T-helper 2 cell (primary cell): Measurements from ENCODE around the gene TRMT61B.

Experiments
- DNase-seq, 5 experiments: peaks; one replicate each; pipeline versions ENCODE4 v3.0.0 to v3.0.0-alpha.2; 2012 to 2022
- total RNA-seq, 2 donors: gene quantifications; one replicate each; lab custom pipeline; 2026; lab: John Stamatoyannopoulos, UW

The TRMT61B gene
- total RNA-seq, result 20.7 to 21.5 reads per million in 2 donors

DNA sequence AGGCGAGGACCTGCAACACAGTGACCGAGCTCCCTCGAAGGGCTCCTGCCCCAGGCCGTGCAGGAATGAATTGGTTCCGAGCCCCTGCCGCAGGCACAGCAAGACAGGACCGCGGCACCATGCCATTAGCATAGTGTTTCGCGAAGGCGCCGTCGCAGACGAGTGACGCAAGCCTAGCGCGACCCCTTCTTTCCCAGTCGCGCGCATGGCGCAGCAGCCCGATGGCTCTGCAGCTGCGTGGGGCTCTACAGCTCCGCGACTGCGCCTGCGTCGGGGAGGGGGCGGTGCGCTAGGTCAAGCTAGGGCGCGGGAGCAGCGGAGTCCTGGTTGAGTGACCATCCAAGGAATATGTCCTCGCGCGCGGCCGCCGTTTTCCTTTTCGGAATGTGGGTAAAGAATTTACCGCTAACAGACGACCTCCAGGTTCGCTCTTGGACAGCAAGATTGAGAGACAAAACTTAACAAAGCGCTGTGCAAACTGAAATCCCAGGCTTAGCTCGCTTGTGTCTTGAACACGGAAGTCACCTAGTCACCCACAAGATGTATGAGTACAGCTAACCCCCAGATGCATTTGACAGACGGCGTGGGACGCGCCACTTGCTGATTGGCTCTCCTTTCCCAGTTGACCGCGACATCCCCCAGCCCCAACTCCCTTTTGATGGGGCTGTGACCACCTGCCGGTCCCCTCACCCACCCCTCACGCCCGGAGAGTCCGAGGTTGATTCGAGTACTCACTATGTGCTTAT, at the start of gene TRMT61B:
Gene TRMT61B, minus strand, starts transcription at position 164 of the 746 bp plus-strand sequence. Its CDS starts 32 bp downstream, at position 132.
- DNase-seq, result peak; percentile 93 to 97 (median 95)

DNA sequence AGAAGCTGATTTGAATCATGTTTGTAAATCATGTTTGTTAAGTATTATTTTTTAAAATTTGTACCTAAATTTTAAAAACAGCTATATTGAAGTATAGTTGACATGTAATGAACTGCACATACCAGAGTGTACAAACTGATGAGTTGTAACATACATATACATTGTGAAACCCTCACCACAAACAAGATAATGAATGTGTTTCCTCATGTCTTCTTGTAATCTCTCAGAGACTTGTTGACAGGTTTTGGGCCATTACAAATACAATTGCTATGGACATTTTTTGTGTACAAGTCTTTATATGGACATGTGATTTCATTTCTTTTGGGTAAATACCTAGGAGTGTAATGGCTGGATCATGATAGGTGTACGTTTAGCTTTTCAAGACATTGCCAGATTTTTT, 45.8 kb upstream of the TRMT61B start:
- DNase-seq, result peak in 1 of 5 experiments; percentile 64

DNA sequence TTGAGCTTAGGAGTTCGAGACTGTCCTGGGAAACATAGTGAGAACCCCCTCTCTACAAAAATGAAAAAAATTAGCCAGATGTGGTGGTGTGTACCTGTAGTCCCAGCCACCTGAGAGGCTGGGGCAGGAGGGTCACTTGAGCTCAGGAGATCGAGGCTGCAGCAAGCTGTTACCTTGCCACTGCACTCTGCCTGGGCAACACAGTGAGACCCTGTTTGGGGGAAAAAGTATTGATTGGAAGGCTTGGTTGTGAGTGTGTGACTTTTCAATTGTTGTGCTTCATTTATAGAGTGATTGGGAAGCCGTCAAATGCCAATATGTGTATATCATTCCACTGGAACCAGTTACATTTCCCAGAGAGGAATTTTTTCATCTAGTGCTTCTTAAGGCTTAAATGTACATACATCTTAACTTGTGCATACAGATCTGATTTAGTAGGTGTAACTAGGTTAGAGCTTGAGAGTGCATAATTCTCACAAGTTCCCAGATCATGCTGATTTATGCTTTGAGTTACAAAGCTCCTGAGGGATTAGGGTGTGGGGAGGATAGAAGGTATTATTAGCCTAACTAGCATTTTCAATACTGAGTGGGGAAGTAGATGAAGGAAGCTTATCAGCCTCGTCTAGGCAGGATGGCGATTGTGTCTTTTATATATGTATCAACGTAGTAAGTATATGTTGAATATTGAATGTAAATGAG, 39.7 kb upstream of the TRMT61B start:
- DNase-seq, result no peak

GRCh38 chr2:28908172-28908571, 38.1 kb upstream of the TRMT61B start:
- no peak for DNase-seq

GRCh38 chr2:28906821-28907220, 36.7 kb upstream of the TRMT61B start:
- DNase-seq, result no peak

- no peak for DNase-seq
Observed at GRCh38 chr2:28906376-28906775, 36.3 kb upstream of the TRMT61B start.

GRCh38 chr2:28905533-28905932, 35.4 kb upstream of the TRMT61B start:
- no peak for DNase-seq

GRCh38 chr2:28904802-28905457, 34.8 kb upstream of the TRMT61B start:
- DNase-seq, result no peak

- no peak for DNase-seq
Observed at GRCh38 chr2:28904295-28904694, 34.2 kb upstream of the TRMT61B start.

DNA sequence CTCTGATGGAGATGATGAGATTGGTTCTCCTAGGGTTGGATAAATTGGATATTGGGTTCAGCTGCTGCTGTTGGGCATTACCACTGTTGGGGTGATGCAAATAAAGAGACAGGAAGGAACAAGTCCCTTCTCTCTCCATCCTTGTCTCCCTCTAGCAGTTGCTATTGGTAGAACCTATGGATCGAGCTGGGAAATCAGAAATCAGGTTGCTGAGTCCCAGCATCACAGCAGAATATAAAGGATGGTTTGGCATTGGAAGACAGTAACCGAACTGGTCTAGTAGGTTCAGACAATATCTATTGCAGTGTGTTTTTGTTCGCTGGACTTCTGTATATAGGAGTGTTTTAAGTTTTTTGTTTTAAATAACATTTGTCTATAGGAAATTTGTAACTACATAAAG, 32.5 kb upstream of the TRMT61B start:
- DNase-seq, result no peak

- DNase-seq, result no peak
Observed at GRCh38 chr2:28901841-28902240, 31.7 kb upstream of the TRMT61B start.

GRCh38 chr2:28901202-28901601, 31.1 kb upstream of the TRMT61B start:
- DNase-seq, result no peak

- no peak for DNase-seq
Observed at GRCh38 chr2:28898048-28898447, 27.9 kb upstream of the TRMT61B start.

- DNase-seq, result no peak
Observed at GRCh38 chr2:28896906-28897305, 26.8 kb upstream of the TRMT61B start.

- peak in 4 of 5 experiments; percentile 8 to 49 (median 22) for DNase-seq
Observed at GRCh38 chr2:28895189-28895893, 25.2 kb upstream of the TRMT61B start.

DNA sequence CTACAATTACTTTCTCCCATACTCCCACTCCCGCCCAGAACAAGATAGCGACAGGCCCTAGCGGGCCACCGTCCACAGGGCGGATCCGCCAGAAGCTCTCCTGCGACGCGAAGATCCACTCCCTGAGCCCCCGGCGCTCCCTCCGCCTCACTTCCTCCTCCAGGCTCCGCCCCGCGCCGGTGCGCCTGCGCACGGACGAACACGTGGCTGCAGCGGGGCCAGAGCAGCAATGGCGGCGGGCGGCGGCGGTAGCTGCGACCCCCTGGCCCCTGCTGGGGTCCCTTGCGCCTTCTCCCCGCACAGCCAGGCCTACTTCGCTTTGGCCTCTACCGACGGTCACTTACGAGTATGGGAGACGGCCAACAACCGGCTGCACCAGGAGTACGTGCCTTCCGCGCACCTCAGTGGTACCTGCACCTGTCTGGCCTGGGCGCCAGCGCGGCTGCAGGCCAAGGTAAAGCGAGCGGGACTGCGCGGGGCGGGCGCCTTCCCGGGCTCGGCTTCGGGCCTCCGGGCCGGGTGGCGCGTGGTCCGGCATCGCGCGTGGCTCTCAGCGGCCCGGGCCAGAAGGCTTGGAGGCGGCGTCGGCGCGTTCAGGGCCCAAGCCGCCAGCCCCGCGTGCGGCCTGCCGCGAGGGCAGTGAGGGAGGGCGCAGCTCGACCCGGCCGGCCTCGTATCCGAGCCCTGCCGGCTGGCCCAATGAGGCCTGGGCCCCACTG, 24.5 kb upstream of the TRMT61B start, which contains the start of gene WDR43:
Gene WDR43, plus strand, starts transcription at position 198 of the 719 bp plus-strand sequence. Its CDS starts 32 bp downstream, at position 230.
- peak; percentile 92 to 100 (median 98) for DNase-seq

- DNase-seq, result no peak
Observed at GRCh38 chr2:28893488-28893887, 23.4 kb upstream of the TRMT61B start.

- DNase-seq, result no peak
Observed at GRCh38 chr2:28880193-28880592, 10.1 kb upstream of the TRMT61B start.

GRCh38 chr2:28871620-28872019, 1.5 kb upstream of the TRMT61B start:
- DNase-seq, result no peak

DNA sequence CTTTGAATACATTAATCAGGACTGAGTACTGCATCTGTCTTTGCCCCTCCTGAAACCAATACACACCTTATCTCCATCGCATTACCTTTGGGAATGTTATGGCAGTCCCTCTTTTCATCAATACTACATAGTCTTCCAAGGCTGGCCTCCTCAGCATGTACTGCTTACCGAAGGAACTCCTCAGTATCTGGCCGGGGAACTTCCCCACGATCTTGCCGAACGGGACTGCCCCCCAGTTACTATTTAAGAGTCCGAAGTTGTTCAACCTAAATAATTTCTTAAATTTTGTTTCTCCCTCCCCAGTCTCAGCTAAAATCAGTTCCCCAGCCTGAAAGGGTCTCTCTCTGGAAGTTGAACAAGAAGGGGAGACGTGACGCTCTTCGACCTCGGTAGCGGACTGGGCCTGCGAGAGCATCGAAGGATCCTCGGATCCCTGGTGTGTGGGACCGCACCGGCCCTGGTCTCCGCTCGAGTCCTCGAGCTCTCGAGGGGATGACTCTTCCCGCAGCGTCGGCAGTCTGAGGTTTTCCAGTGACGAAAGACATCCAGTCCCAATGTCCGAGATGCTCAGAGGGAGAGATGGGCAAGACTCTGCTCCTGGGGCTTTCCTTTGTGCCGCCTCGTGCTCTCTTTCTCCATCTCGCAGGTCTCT, 489 bp downstream of the TRMT61B start:
- DNase-seq, result peak in 1 of 5 experiments; percentile 8

GRCh38 chr2:28868611-28869010, 1.5 kb downstream of the TRMT61B start:
- DNase-seq, result no peak
